GM21529 (cell line): ENCODE data around the gene UNC119.

Experiments
- ATAC-seq: cut with Tn5 transposase; IDR thresholded peaks from one replicate; pipeline ENCODE4 v1.9.1; 2021; ENCODE audit not compliant: unreplicated experiment

Gene UNC119

GRCh38 chr17:28499684-28500357 is 52.6 kb downstream of the UNC119 start:
- ATAC-seq = no peak

- ATAC-seq = no peak
Observed at GRCh38 chr17:28499364-28499664, 53.1 kb downstream of the UNC119 start.

DNA sequence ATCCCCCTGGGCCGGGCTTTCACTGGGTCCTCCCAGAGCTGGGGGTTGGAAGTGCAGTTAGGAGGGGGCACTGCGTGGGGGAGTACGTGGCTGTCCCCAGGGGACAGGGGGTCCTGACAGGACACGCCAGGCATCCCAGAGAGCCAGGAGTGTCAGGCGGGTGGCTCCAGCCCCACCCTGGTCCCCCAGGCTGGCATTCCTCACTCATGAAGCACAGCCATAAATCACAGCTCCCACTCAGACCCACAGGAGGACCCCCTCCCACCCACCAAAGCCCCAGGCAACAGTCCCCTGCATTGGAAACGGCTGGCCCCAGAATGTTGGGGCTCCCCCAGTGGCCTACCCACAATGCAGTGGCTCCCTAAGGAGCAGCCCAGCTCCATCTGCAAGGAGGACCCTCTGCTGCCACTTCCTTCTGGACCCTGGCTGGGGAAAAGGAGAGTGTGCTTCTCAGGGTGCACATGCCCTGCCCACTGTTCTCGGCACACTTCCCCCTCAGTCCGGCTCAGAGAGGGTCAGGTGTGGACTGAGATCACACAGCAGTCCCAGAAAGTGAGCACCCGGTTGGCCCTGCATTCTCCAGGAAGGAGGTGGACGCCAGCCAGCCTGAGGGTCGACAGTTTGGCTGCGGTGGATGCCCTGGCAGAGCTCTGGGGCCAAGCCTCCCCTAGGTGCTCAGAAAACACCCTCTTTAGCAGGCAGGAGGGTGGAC is 53.6 kb downstream of the UNC119 start:
- no peak for ATAC-seq

- ATAC-seq = no peak
Observed at GRCh38 chr17:28497931-28498330, 54.5 kb downstream of the UNC119 start.
